ENCODE results near the gene OR4N2.
"Not testable (repeated sequence)": the region's sequence is repeated elsewhere in the genome, so short reads cannot be mapped to it uniquely, and the experiment has no call there.

The OR4N2 gene

GRCh38 chr14:19838433-19838832 lies 34.9 kb downstream of the OR4N2 start:
- DNase-seq, result no peak

GRCh38 chr14:19851365-19851764 lies 47.8 kb downstream of the OR4N2 start:
- DNase-seq, result no peak

GRCh38 chr14:19866061-19866669 lies 62.6 kb downstream of the OR4N2 start:
- not testable (repeated sequence) for DNase-seq

GRCh38 chr14:19873178-19873577 lies 69.6 kb downstream of the OR4N2 start:
- no peak for DNase-seq

GRCh38 chr14:19874842-19875241 lies 71.3 kb downstream of the OR4N2 start, which contains the start of gene OR4K2:
Gene OR4K2, plus strand, starts transcription at chr14:19875142. Its CDS starts 1,126 bp downstream, at chr14:19876268.
- DNase-seq, result no peak

- no peak for DNase-seq
Measured at GRCh38 chr14:19878029-19878642, 74.6 kb downstream of the OR4N2 start.

Measured in activated CD4-positive, CD25-positive, alpha-beta regulatory T cell (primary cell).